HEK293 (cell line): ENCODE results near the gene SFN.

ENCODE experiments used
- CTCF ChIA-PET: fragments of 350-600 bp; formaldehyde crosslinking; extraction: SDS; loops from one replicate; lab custom pipeline; 2021; ENCODE audit warnings: antibody characterized with exemption; lab: Yijun Ruan, JAX
- POLR2A ChIA-PET: fragments of 300-600 bp; formaldehyde crosslinking; extraction: SDS; loops from one replicate; lab custom pipeline; 2020; ENCODE audit warnings: antibody characterized with exemption, inconsistent platforms; lab: Yijun Ruan, JAX
- H3K27ac ChIP-seq: fragments of 200-500 bp; sonication (Bioruptor generic); 2 replicates; pipeline ENCODE4 v1.5.1; 2014; ENCODE audit warnings: low read depth, low read length, control low read depth, inconsistent platforms; ENCODE audit errors: extremely low read depth
- H3K36me3 ChIP-seq, 2 experiments: fragments of 200-500 bp in 1 of 2; sonication (Bioruptor generic) in 1 of 2; 1 replicate in 1 of 2; 2 replicates in 1 of 2; pipeline ENCODE4 v1.5.1; 2014 to 2017; ENCODE audit warnings: inconsistent platforms in 2 of 2, low read length in 2 of 2; ENCODE audit not compliant: control insufficient read depth in 2 of 2, insufficient read depth in 1 of 2
- H3K4me1 ChIP-seq: fragments of 200-500 bp; sonication (Bioruptor generic); 2 replicates; pipeline ENCODE4 v1.5.1; 2014; ENCODE audit warnings: mild to moderate bottlenecking, low read length, inconsistent platforms; ENCODE audit not compliant: control insufficient read depth, insufficient read depth
- H3K4me3 ChIP-seq: 2 replicates; pipeline ENCODE4 v1.5.1; 2011; ENCODE audit warnings: low read depth, mild to moderate bottlenecking, control low read depth, low read length, moderate library complexity
- H3K9me3 ChIP-seq: fragments of 200-500 bp; sonication (Bioruptor generic); 2 replicates; pipeline ENCODE4 v1.5.1; 2014; ENCODE audit warnings: low read depth, low read length, inconsistent platforms; ENCODE audit not compliant: control insufficient read depth, insufficient read depth
- BCL11B ChIP-seq: fragments of 450-650 bp; formaldehyde crosslinking; IDR thresholded peaks from 2 replicates; pipeline ENCODE4 v1.5.1; 2016; ENCODE audit warnings: low read depth, missing biosample characterization, missing genetic modification characterization
- EGR2 ChIP-seq: fragments of 450-650 bp; formaldehyde crosslinking; IDR thresholded peaks from 2 replicates; pipeline ENCODE4 v1.5.1; 2016; ENCODE audit warnings: low read depth, missing biosample characterization, missing genetic modification characterization
- GLI2 ChIP-seq: fragments of 450-650 bp; formaldehyde crosslinking; IDR thresholded peaks from 2 replicates; pipeline ENCODE4; 2017; ENCODE audit warnings: missing biosample characterization, missing genetic modification characterization, low read depth, borderline replicate concordance
- HIC1 ChIP-seq: fragments of 450-650 bp; formaldehyde crosslinking; IDR thresholded peaks from 2 replicates; pipeline ENCODE4 v1.5.1; 2016; ENCODE audit warnings: missing biosample characterization, missing genetic modification characterization
- KLF16 ChIP-seq: fragments of 450-650 bp; formaldehyde crosslinking; IDR thresholded peaks from 2 replicates; pipeline ENCODE4 v1.5.1; 2017; ENCODE audit warnings: missing biosample characterization, missing genetic modification characterization
- KLF7 ChIP-seq: fragments of 450-650 bp; formaldehyde crosslinking; IDR thresholded peaks from 2 replicates; pipeline ENCODE4 v1.5.1; 2016; ENCODE audit warnings: missing biosample characterization, missing genetic modification characterization, borderline replicate concordance
- KLF8 ChIP-seq: fragments of 450-650 bp; formaldehyde crosslinking; IDR thresholded peaks from 2 replicates; pipeline ENCODE4 v1.5.1; 2016; ENCODE audit warnings: missing biosample characterization, missing genetic modification characterization
- MEIS1 ChIP-seq: sonication (generic); formaldehyde crosslinking; IDR thresholded peaks from 2 replicates; pipeline ENCODE4 v1.8.1; 2022; ENCODE audit warnings: missing genetic modification reagents, mild to moderate bottlenecking, borderline replicate concordance
- MYNN ChIP-seq: fragments of 450-650 bp; formaldehyde crosslinking; IDR thresholded peaks from 2 replicates; pipeline ENCODE4 v1.5.1; 2016; ENCODE audit warnings: missing biosample characterization, missing genetic modification characterization, borderline replicate concordance
- SCRT1 ChIP-seq: fragments of 450-650 bp; formaldehyde crosslinking; IDR thresholded peaks from 2 replicates; pipeline ENCODE4 v1.5.1; 2016; ENCODE audit warnings: missing biosample characterization, missing genetic modification characterization, borderline replicate concordance
- ZBTB44 ChIP-seq: fragments of 450-650 bp; IDR thresholded peaks from 2 replicates; pipeline ENCODE4 v1.5.1; 2018; ENCODE audit warnings: missing biosample characterization, mild to moderate bottlenecking, missing genetic modification characterization
- ZFHX2 ChIP-seq: fragments of 450-650 bp; formaldehyde crosslinking; conservative IDR thresholded peaks from 2 replicates; pipeline ENCODE4 v1.5.1; 2016; ENCODE audit warnings: missing biosample characterization, missing genetic modification characterization
- ZFP37 ChIP-seq: fragments of 450-650 bp; formaldehyde crosslinking; IDR thresholded peaks from 2 replicates; pipeline ENCODE4 v1.5.1; 2016; ENCODE audit warnings: missing biosample characterization, missing genetic modification characterization
- ZNF121 ChIP-seq: fragments of 450-650 bp; formaldehyde crosslinking; IDR thresholded peaks from 2 replicates; pipeline ENCODE4 v1.5.1; 2016; ENCODE audit warnings: missing biosample characterization, missing genetic modification characterization
- ZNF157 ChIP-seq: fragments of 450-650 bp; formaldehyde crosslinking; IDR thresholded peaks from 2 replicates; pipeline ENCODE4 v1.5.1; 2016; ENCODE audit warnings: missing biosample characterization, missing genetic modification characterization
- ZNF19 ChIP-seq: fragments of 450-650 bp; formaldehyde crosslinking; IDR thresholded peaks from 2 replicates; pipeline ENCODE4; 2016; ENCODE audit warnings: missing biosample characterization, missing genetic modification characterization, low read depth
- ZNF311 ChIP-seq: fragments of 450-650 bp; formaldehyde crosslinking; IDR thresholded peaks from 2 replicates; pipeline ENCODE4 v1.5.1; 2017; ENCODE audit warnings: missing biosample characterization, missing genetic modification characterization, borderline replicate concordance
- ZNF366 ChIP-seq: fragments of 450-650 bp; formaldehyde crosslinking; conservative IDR thresholded peaks from 2 replicates; pipeline ENCODE4 v1.5.1; 2016; ENCODE audit warnings: missing biosample characterization, missing genetic modification characterization
- ZNF513 ChIP-seq: fragments of 450-650 bp; IDR thresholded peaks from 2 replicates; pipeline ENCODE4 v1.5.1; 2018; ENCODE audit warnings: missing biosample characterization, missing genetic modification characterization
- ZNF558 ChIP-seq: fragments of 450-650 bp; formaldehyde crosslinking; IDR thresholded peaks from 2 replicates; pipeline ENCODE4 v1.5.1; 2016; ENCODE audit warnings: missing biosample characterization, missing genetic modification characterization
- ZNF600 ChIP-seq: fragments of 450-650 bp; formaldehyde crosslinking; IDR thresholded peaks from 2 replicates; pipeline ENCODE4 v1.5.1; 2016; ENCODE audit warnings: missing biosample characterization, missing genetic modification characterization
- ZNF621 ChIP-seq: fragments of 450-650 bp; formaldehyde crosslinking; IDR thresholded peaks from 2 replicates; pipeline ENCODE4 v1.5.1; 2017; ENCODE audit warnings: missing biosample characterization, missing genetic modification characterization
- ZNF658 ChIP-seq: fragments of 450-650 bp; formaldehyde crosslinking; IDR thresholded peaks from 2 replicates; pipeline ENCODE4; 2016; ENCODE audit warnings: missing biosample characterization, missing genetic modification characterization

Gene SFN

GRCh38 chr1:26907071-26907917 lies 44.3 kb downstream of the SFN start (continued):
- TF ChIP-seq HIC1 (tag by site-specific recombination) (peak; percentile 29; the same call in 1 of the 2 replicates), KLF8 (tag by site-specific recombination) (no peak), ZNF600 (tag by site-specific recombination) (0 out of 2 replicates have a peak, but pooled peaks have one; percentile 38), ZNF366 (peak; percentile 33; the same call in 1 of the 2 replicates), ZBTB44 (no peak), ZFP37 (tag by site-specific recombination) (0 out of 2 replicates have a peak, but pooled peaks have one; percentile 20), BCL11B (tag by site-specific recombination) (no peak), KLF7 (tag by site-specific recombination) (no peak)

- ChIA-PET CTCF (no interaction called here), POLR2A (interaction anchor here (2.7 kb wide), 1 partner anchor 10 kb away, joined by 11 read pairs; the partner anchor contains the start of gene GPATCH3)
- no peak overlapping the region for H3K27ac ChIP-seq
Observed at GRCh38 chr1:26909951-26910342, 47.0 kb downstream of the SFN start.

More at GRCh38 chr1:26909951-26910342, 47.0 kb downstream of the SFN start:
- peaks cover 8% of the 10 kb centered on the region for H3K4me1 ChIP-seq
- H3K4me3 ChIP-seq: no peak overlapping the region
- H3K36me3 ChIP-seq: no peaks in the 10 kb centered on the region
- no peaks in the 10 kb centered on the region for H3K9me3 ChIP-seq
- TF ChIP-seq EGR2 (tag by site-specific recombination): peak; percentile 97
- no peak for TF ChIP-seq ZNF311 (tag by site-specific recombination)
- TF ChIP-seq ZNF558: no peak
- TF ChIP-seq ZNF157: no peak
- TF ChIP-seq ZNF19 (tag by site-specific recombination): no peak
- no peak for TF ChIP-seq MYNN (tag by site-specific recombination)
- no peak for TF ChIP-seq ZNF121 (tag by site-specific recombination)
- TF ChIP-seq MEIS1 (CRISPR knock-in tag): no peak
- TF ChIP-seq ZNF621 (tag by site-specific recombination): no peak
- TF ChIP-seq ZFHX2 (tag by site-specific recombination): peak; percentile 96
- TF ChIP-seq SCRT1 (tag by site-specific recombination): no peak
- TF ChIP-seq GLI2 (tag by site-specific recombination): no peak
- TF ChIP-seq KLF16: no peak
- no peak for TF ChIP-seq ZNF513 (tag by site-specific recombination)
- TF ChIP-seq ZNF658 (tag by site-specific recombination): no peak
- TF ChIP-seq, all 188 proteins: peak for 2
